ENCODE measurements around the gene MAB21L4. TPM values are rescaled to one million over a fixed set of nuclear protein-coding genes. Genes with fewer than 3 reads are reported as not detected.

Gene MAB21L4
- total and polyA plus RNA-seq, 2 of the 8 experiments (the other 6 are each of a cell fraction or from before 2014, with no cell fraction given): 0.11 TPM; not detected in 1

DNA sequence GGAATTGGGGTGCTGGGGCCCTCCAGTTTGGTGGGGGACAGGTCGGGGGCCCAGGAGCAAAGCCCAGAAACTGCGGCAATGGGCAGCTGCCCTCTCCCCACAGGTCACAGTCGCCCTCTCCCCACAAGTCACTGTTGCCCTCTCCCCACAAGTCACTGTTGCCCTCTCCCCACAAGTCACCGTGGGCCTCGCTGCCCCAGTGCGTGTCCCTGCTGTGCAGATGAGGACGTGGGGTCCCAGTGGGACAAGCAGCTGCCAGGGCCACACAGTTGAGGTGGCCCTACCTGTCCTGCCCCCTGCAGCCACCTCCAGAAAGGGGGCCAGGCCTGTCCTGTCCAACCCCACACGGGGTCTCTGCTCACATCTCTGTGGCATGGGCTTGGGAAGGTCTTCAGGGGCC is 40.3 kb downstream of the MAB21L4 start:
- ChIA-PET CTCF (ENCODE audit: partially characterized antibody) (interaction anchor here (1.1 to 1.2 kb wide), 2 partner anchors 21 to 59 kb away, joined by 3 to 4 read pairs; no protein-coding TSS in a partner anchor), POLR2A (ENCODE audit: partially characterized antibody) (no interaction called here)
- Histone ChIP-seq H2AFZ (ENCODE audit: low read length) (no peak overlapping the region), H4K91ac (replicated peaks; ENCODE audit: insufficient read length, low read length) (no peak overlapping the region), H3K9me3 (ENCODE audit: insufficient read depth in 2 of 2, low read depth in 1 of 2, low read length in 1 of 2) (peaks cover 0 to 7% of the 10 kb centered on the region in 2 experiments; a peak in 1 of 4 replicates), H2BK120ac (replicated peaks; ENCODE audit: low read depth, low read length) (no peak overlapping the region), H3K36me3 (ENCODE audit: control insufficient read depth in 2 of 4, insufficient read depth in 4 of 4, low read length in 3 of 4) (no peaks in the 10 kb centered on the region), H4K8ac (ENCODE audit: extremely low read depth, insufficient read depth, low read length) (no peak overlapping the region; the same call in 1 of the 2 replicates), H3K4me3 (ENCODE audit: extremely low read depth in 1 of 4, insufficient read depth in 2 of 4, low read depth in 3 of 4, low read length in 4 of 4) (no peak overlapping the region), H4K5ac (ENCODE audit: insufficient read length, low read depth, low read length) (no peak overlapping the region), H3K27ac (ENCODE audit: low read depth, low read length) (no peak overlapping the region), H3K56ac (replicated peaks; ENCODE audit: insufficient read length, low read depth, low read length) (no peak overlapping the region), H3K4me1 (replicated peaks in 1 of 4; ENCODE audit: control insufficient read depth in 3 of 4, insufficient read depth in 4 of 4, low read length in 3 of 4) (no peaks in the 10 kb centered on the region; a peak in 1 of 7 replicates), H3K79me2 (ENCODE audit: control insufficient read depth in 1 of 2, insufficient read depth in 2 of 2, low read length in 2 of 2) (no peaks in the 10 kb centered on the region), H2BK20ac (ENCODE audit: low read length) (no peak overlapping the region), H3K4ac (replicated peaks; ENCODE audit: insufficient read length, low read depth, low read length) (no peak overlapping the region), H3K23me2 (ENCODE audit: low read depth, low read length) (no peaks in the 10 kb centered on the region), H3K27me3 (replicated peaks in 1 of 4; ENCODE audit: control insufficient read depth in 3 of 4, extremely low read depth in 1 of 4, insufficient read depth in 3 of 4, low read length in 3 of 4) (no peaks in the 10 kb centered on the region), H3K14ac (ENCODE audit: insufficient read length) (no peak overlapping the region), H4K20me1 (replicated peaks in 1 of 2; ENCODE audit: control insufficient read depth in 1 of 2, insufficient read depth in 2 of 2, low read length in 2 of 2) (no peaks in the 10 kb centered on the region), H3K9ac (replicated peaks in 1 of 4; ENCODE audit: extremely low read depth in 1 of 4, low read depth in 3 of 4, low read length in 3 of 4) (no peak overlapping the region), H3K23ac (ENCODE audit: insufficient read length) (no peak overlapping the region), H2BK12ac (ENCODE audit: low read depth, low read length) (no peak overlapping the region), H3K79me1 (ENCODE audit: low read depth, low read length) (no peaks in the 10 kb centered on the region), H3K4me2 (ENCODE audit: insufficient read depth in 1 of 2, low read depth in 2 of 2, low read length in 2 of 2) (no peak overlapping the region), H2AK5ac (ENCODE audit: low read depth, low read length) (no peak overlapping the region), H2BK5ac (ENCODE audit: low read depth, low read length) (no peak overlapping the region), H2BK15ac (ENCODE audit: low read length) (no peak overlapping the region), H3K18ac (ENCODE audit: extremely low read depth, low read length) (no peak overlapping the region)
- TF ChIP-seq POU5F1 (IDR thresholded peaks at IDR 0.05; ENCODE audit: low read depth, low read length) (no peak), SUZ12 (IDR thresholded peaks at IDR 0.05; ENCODE audit: low read length) (no peak), NANOG (IDR thresholded peaks at IDR 0.05; ENCODE audit: insufficient read depth, low read depth, low read length, poor library complexity, severe bottlenecking) (no peak), SAP30 (IDR thresholded peaks at IDR 0.05; ENCODE audit: insufficient read depth, insufficient replicate concordance, low read length) (no peak), TBP (IDR thresholded peaks at IDR 0.05; ENCODE audit: low read depth, low read length) (no peak), KDM1A (IDR thresholded peaks at IDR 0.05; ENCODE audit: borderline replicate concordance, low read length) (no peak), BACH1 (IDR thresholded peaks at IDR 0.05; ENCODE audit: low read length) (no peak), NRF1 (IDR thresholded peaks at IDR 0.05; ENCODE audit: low read depth, low read length) (no peak)
- FAIRE-seq: no peak
- 81% methylated on average over 6 of the region's 8 CpGs; no CpG with 5 or more reads in 1 of the 2 experiments for WGBS, 2 experiments (ENCODE audit: extremely low coverage in 1 of 2, insufficient coverage in 1 of 2, insufficient read length in 1 of 2, insufficient replicate concordance in 2 of 2, low coverage in 1 of 2, low lambda C conversion rate in 2 of 2, missing lambda C conversion rate in 1 of 2)
- DNase-seq (ENCODE audit: low read depth in 1 of 2, low spot score in 2 of 2): no peak

Data from H1 (cell line).